Upper lobe of left lung (tissue), 4 donors: ENCODE measurements around the gene RALA.

Source experiments
- EP300 ChIP-seq, 4 donors: sonication (generic); formaldehyde crosslinking; IDR thresholded peaks; one replicate each; pipeline ENCODE4 v1.5.1; 2017; ENCODE audit warnings: antibody characterized with exemption in 4 of 4, control low read depth in 2 of 4
- POLR2A ChIP-seq, 4 donors: fragments of 450-650 bp; IDR thresholded peaks; one replicate each; pipeline ENCODE4 v1.5.1; 2016 to 2017; ENCODE audit warnings: antibody characterized with exemption in 4 of 4, mild to moderate bottlenecking in 2 of 4
- POLR2AphosphoS5 ChIP-seq, 2 donors: sonication (generic); formaldehyde crosslinking; IDR thresholded peaks; one replicate each; pipeline ENCODE4 v1.5.1; 2017; ENCODE audit warnings: antibody characterized with exemption in 2 of 2
- TF ChIP-seq, protein P1 (sequence below), 6 experiments: fragments of 450-650 bp in 4 of 6; fragments of 200-600 bp in 2 of 6; sonication (generic) in 2 of 6; IDR thresholded peaks; one replicate each; pipeline ENCODE4 v1.5.1; 2016 to 2019; ENCODE audit warnings: antibody characterized with exemption in 6 of 6

DNA sequence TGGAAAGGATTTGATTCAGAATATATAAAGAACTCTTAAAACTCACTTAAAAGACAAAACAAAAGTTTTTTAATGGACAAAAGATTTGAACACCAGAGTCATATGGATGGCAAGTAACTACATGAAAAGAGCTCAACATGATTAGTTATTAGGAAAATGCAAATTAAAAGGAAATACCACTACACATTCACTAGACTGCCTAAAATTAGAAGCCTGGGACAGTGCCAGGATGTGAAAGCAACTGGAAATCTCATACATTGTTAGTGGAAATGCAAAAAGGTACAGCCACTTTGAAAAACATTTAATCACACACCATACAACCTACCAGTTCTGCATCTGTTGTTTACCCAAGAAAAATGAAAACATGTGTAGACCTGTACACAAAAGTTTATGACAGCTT lies 48.8 kb downstream of the RALA start:
- TF ChIP-seq, protein P1, sequence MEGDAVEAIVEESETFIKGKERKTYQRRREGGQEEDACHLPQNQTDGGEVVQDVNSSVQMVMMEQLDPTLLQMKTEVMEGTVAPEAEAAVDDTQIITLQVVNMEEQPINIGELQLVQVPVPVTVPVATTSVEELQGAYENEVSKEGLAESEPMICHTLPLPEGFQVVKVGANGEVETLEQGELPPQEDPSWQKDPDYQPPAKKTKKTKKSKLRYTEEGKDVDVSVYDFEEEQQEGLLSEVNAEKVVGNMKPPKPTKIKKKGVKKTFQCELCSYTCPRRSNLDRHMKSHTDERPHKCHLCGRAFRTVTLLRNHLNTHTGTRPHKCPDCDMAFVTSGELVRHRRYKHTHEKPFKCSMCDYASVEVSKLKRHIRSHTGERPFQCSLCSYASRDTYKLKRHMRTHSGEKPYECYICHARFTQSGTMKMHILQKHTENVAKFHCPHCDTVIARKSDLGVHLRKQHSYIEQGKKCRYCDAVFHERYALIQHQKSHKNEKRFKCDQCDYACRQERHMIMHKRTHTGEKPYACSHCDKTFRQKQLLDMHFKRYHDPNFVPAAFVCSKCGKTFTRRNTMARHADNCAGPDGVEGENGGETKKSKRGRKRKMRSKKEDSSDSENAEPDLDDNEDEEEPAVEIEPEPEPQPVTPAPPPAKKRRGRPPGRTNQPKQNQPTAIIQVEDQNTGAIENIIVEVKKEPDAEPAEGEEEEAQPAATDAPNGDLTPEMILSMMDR (IDR thresholded peaks at IDR 0.05) = no peak
- TF ChIP-seq POLR2AphosphoS5 (IDR thresholded peaks at IDR 0.05) (no peak), POLR2A (IDR thresholded peaks at IDR 0.05) (no peak), EP300 (IDR thresholded peaks at IDR 0.05) (no peak)
